Measurements from ENCODE around the gene SCUBE1. TPM values are rescaled to one million over a fixed set of nuclear protein-coding genes. Genes with fewer than 3 reads are reported as not detected.

The SCUBE1 gene
- total RNA-seq, 1 donor from 2014 or later: not detected

GRCh38 chr22:43172191-43172590 is 171.0 kb downstream of the SCUBE1 start:
- intact Hi-C loops (cut with micrococcal nuclease): no loop called here
- Mint-ChIP-seq H3K27me3 (ENCODE audit: insufficient read depth) (no peaks in the 10 kb centered on the region), H3K4me3 (no peak overlapping the region), H3K36me3 (ENCODE audit: low read depth) (peaks cover 18% of the 10 kb centered on the region), H3K27ac (no peak overlapping the region), H3K9me3 (no peaks in the 10 kb centered on the region), H3K4me1 (ENCODE audit: low read depth) (no peaks in the 10 kb centered on the region)
- DNase-seq (ENCODE audit: low spot score): no peak

GRCh38 chr22:43171607-43172006 is 171.6 kb downstream of the SCUBE1 start:
- peaks cover 18% of the 10 kb centered on the region for H3K36me3 Mint-ChIP-seq (ENCODE audit: low read depth)
- no peak overlapping the region for H3K27ac Mint-ChIP-seq
- no peak for DNase-seq (ENCODE audit: low spot score)
- H3K4me1 Mint-ChIP-seq (ENCODE audit: low read depth): no peaks in the 10 kb centered on the region
- intact Hi-C loops (cut with micrococcal nuclease): no loop called here
- no peaks in the 10 kb centered on the region for H3K9me3 Mint-ChIP-seq
- H3K27me3 Mint-ChIP-seq (ENCODE audit: insufficient read depth): no peaks in the 10 kb centered on the region
- H3K4me3 Mint-ChIP-seq: no peak overlapping the region

- Mint-ChIP-seq H3K36me3 (ENCODE audit: low read depth) (peaks cover 16% of the 10 kb centered on the region), H3K9me3 (no peaks in the 10 kb centered on the region), H3K4me3 (no peak overlapping the region), H3K27me3 (ENCODE audit: insufficient read depth) (no peaks in the 10 kb centered on the region), H3K4me1 (ENCODE audit: low read depth) (no peaks in the 10 kb centered on the region), H3K27ac (no peak overlapping the region)
- DNase-seq (ENCODE audit: low spot score): no peak
- intact Hi-C loops (cut with micrococcal nuclease): no loop called here
These were observed 172.1 kb downstream of the SCUBE1 start for GRCh38 chr22:43171019-43171491.

GRCh38 chr22:43170131-43170480 is 173.1 kb downstream of the SCUBE1 start:
- H3K27me3 Mint-ChIP-seq (ENCODE audit: insufficient read depth): no peaks in the 10 kb centered on the region
- H3K27ac Mint-ChIP-seq: no peak overlapping the region
- peaks cover 15% of the 10 kb centered on the region for H3K36me3 Mint-ChIP-seq (ENCODE audit: low read depth)
- intact Hi-C loops (cut with micrococcal nuclease): no loop called here
- H3K9me3 Mint-ChIP-seq: no peaks in the 10 kb centered on the region
- H3K4me1 Mint-ChIP-seq (ENCODE audit: low read depth): no peaks in the 10 kb centered on the region
- DNase-seq (ENCODE audit: low spot score): no peak
- no peak overlapping the region for H3K4me3 Mint-ChIP-seq

GRCh38 chr22:43169310-43170130 is 173.7 kb downstream of the SCUBE1 start:
- no peak for DNase-seq (ENCODE audit: low spot score)
- peaks cover 15% of the 10 kb centered on the region for H3K36me3 Mint-ChIP-seq (ENCODE audit: low read depth)
- intact Hi-C loops (cut with micrococcal nuclease): no loop called here
- H3K4me3 Mint-ChIP-seq: no peak overlapping the region
- H3K9me3 Mint-ChIP-seq: no peaks in the 10 kb centered on the region
- no peaks in the 10 kb centered on the region for H3K27me3 Mint-ChIP-seq (ENCODE audit: insufficient read depth)
- H3K27ac Mint-ChIP-seq: no peak overlapping the region
- no peaks in the 10 kb centered on the region for H3K4me1 Mint-ChIP-seq (ENCODE audit: low read depth)

- Mint-ChIP-seq H3K9me3 (no peaks in the 10 kb centered on the region), H3K27me3 (ENCODE audit: insufficient read depth) (no peaks in the 10 kb centered on the region), H3K27ac (no peak overlapping the region), H3K4me1 (ENCODE audit: low read depth) (no peaks in the 10 kb centered on the region), H3K36me3 (ENCODE audit: low read depth) (peaks cover 15% of the 10 kb centered on the region), H3K4me3 (no peak overlapping the region)
- intact Hi-C loops (cut with micrococcal nuclease): no loop called here
- no peak for DNase-seq (ENCODE audit: low spot score)
These were observed 174.5 kb downstream of the SCUBE1 start for GRCh38 chr22:43168471-43169309.

GRCh38 chr22:43167001-43167589 is 176.1 kb downstream of the SCUBE1 start:
- Mint-ChIP-seq H3K4me1 (ENCODE audit: low read depth) (no peaks in the 10 kb centered on the region), H3K4me3 (no peak overlapping the region), H3K9me3 (no peaks in the 10 kb centered on the region), H3K27me3 (ENCODE audit: insufficient read depth) (no peaks in the 10 kb centered on the region), H3K27ac (no peak overlapping the region), H3K36me3 (ENCODE audit: low read depth) (peaks cover 8% of the 10 kb centered on the region)
- intact Hi-C loops (cut with micrococcal nuclease): no loop called here
- no peak for DNase-seq (ENCODE audit: low spot score)

- Mint-ChIP-seq H3K36me3 (ENCODE audit: low read depth) (peaks cover 8% of the 10 kb centered on the region), H3K27me3 (ENCODE audit: insufficient read depth) (no peaks in the 10 kb centered on the region), H3K9me3 (no peaks in the 10 kb centered on the region), H3K4me3 (no peak overlapping the region), H3K4me1 (ENCODE audit: low read depth) (no peaks in the 10 kb centered on the region), H3K27ac (no peak overlapping the region)
- intact Hi-C loops (cut with micrococcal nuclease): no loop called here
- DNase-seq (ENCODE audit: low spot score): no peak
These were observed 176.8 kb downstream of the SCUBE1 start for GRCh38 chr22:43166132-43166930.

- no peaks in the 10 kb centered on the region for H3K4me1 Mint-ChIP-seq (ENCODE audit: low read depth)
- DNase-seq (ENCODE audit: low spot score): no peak
- H3K27me3 Mint-ChIP-seq (ENCODE audit: insufficient read depth): no peaks in the 10 kb centered on the region
- H3K9me3 Mint-ChIP-seq: no peaks in the 10 kb centered on the region
- H3K4me3 Mint-ChIP-seq: no peak overlapping the region
- intact Hi-C loops (cut with micrococcal nuclease): no loop called here
- no peak overlapping the region for H3K27ac Mint-ChIP-seq
- H3K36me3 Mint-ChIP-seq (ENCODE audit: low read depth): peaks cover 6% of the 10 kb centered on the region
These were observed 178.5 kb downstream of the SCUBE1 start for GRCh38 chr22:43164636-43165035.

- Mint-ChIP-seq H3K27ac (no peak overlapping the region), H3K4me3 (no peak overlapping the region), H3K27me3 (ENCODE audit: insufficient read depth) (no peaks in the 10 kb centered on the region), H3K4me1 (ENCODE audit: low read depth) (no peaks in the 10 kb centered on the region), H3K9me3 (no peaks in the 10 kb centered on the region), H3K36me3 (ENCODE audit: low read depth) (peaks cover 3% of the 10 kb centered on the region)
- intact Hi-C loops (cut with micrococcal nuclease): no loop called here
- DNase-seq (ENCODE audit: low spot score): no peak
These were observed 179.9 kb downstream of the SCUBE1 start for GRCh38 chr22:43163241-43163795.

GRCh38 chr22:43162412-43163150 is 180.6 kb downstream of the SCUBE1 start:
- peaks cover 3% of the 10 kb centered on the region for H3K36me3 Mint-ChIP-seq (ENCODE audit: low read depth)
- no peak overlapping the region for H3K4me3 Mint-ChIP-seq
- H3K27me3 Mint-ChIP-seq (ENCODE audit: insufficient read depth): no peaks in the 10 kb centered on the region
- no peak for DNase-seq (ENCODE audit: low spot score)
- no peak overlapping the region for H3K27ac Mint-ChIP-seq
- no peaks in the 10 kb centered on the region for H3K9me3 Mint-ChIP-seq
- intact Hi-C loops (cut with micrococcal nuclease): no loop called here
- no peaks in the 10 kb centered on the region for H3K4me1 Mint-ChIP-seq (ENCODE audit: low read depth)
